CD8-positive, alpha-beta memory T cell (primary cell): ENCODE measurements around the gene GNAZ. TPM values are rescaled to one million over a fixed set of nuclear protein-coding genes. Genes with fewer than 3 reads are reported as not detected.
A peak's percentile ranks its signal among the peaks of the same experiment; 100 is the strongest.

ENCODE experiments used
- CTCF ChIA-PET: fragments of 350-600 bp; sonication (Branson Sonifier 250); formaldehyde crosslinking; loops from one replicate; lab custom pipeline; 2021; ENCODE audit warnings: antibody characterized with exemption; lab: Charles Lee
- POLR2A ChIA-PET: fragments of 350-600 bp; sonication (Branson Sonifier 250); formaldehyde crosslinking; loops from one replicate; lab custom pipeline; 2021; ENCODE audit warnings: antibody characterized with exemption; lab: Charles Lee
- DNase-seq, 5 donors: peaks; one replicate each; pipeline versions ENCODE4 v3.0.0 to v3.0.0-alpha.2; 2020 to 2022; ENCODE audit warnings: mixed read lengths in 1 of 5
- H3K27ac ChIP-seq: one replicate; pipeline ENCODE4 v1.7.0; 2013; ENCODE audit warnings: low read depth, mild to moderate bottlenecking, low read length, moderate library complexity
- H3K27me3 ChIP-seq: 2 replicates; pipeline ENCODE4 v1.7.0; 2013; ENCODE audit warnings: low read length, mild to moderate bottlenecking; ENCODE audit not compliant: insufficient read depth, poor library complexity, severe bottlenecking
- H3K36me3 ChIP-seq: 2 replicates; pipeline ENCODE4 v1.7.0; 2013; ENCODE audit warnings: mild to moderate bottlenecking, low read length, moderate library complexity; ENCODE audit not compliant: insufficient read depth
- H3K4me1 ChIP-seq: 2 replicates; pipeline ENCODE4 v1.7.0; 2013; ENCODE audit warnings: mild to moderate bottlenecking, low read length, moderate library complexity; ENCODE audit not compliant: insufficient read depth
- H3K4me3 ChIP-seq: 2 replicates; pipeline ENCODE4 v1.7.0; 2013; ENCODE audit warnings: mild to moderate bottlenecking, low read length
- H3K9me3 ChIP-seq: 2 replicates; pipeline ENCODE4 v1.7.0; 2013; ENCODE audit warnings: mild to moderate bottlenecking, low read length
- H3K27ac Mint-ChIP-seq, 8 donors: one replicate each; pipeline ENCODE4 v1.8.0; 2020 to 2021; ENCODE audit warnings: mixed read lengths in 8 of 8, mild to moderate bottlenecking in 6 of 8, inconsistent platforms in 3 of 8, moderate library complexity in 3 of 8
- H3K27me3 Mint-ChIP-seq, 2 donors: one replicate each; pipeline ENCODE4 v1.8.0; 2020 to 2021; ENCODE audit warnings: mixed read lengths in 2 of 2, mild to moderate bottlenecking in 1 of 2, moderate library complexity in 1 of 2
- H3K36me3 Mint-ChIP-seq, 3 donors: one replicate each; pipeline ENCODE4 v1.8.0; 2020 to 2021; ENCODE audit warnings: mixed read lengths in 3 of 3, inconsistent platforms in 1 of 3, mild to moderate bottlenecking in 1 of 3
- H3K4me1 Mint-ChIP-seq, 3 donors: one replicate each; pipeline ENCODE4 v1.8.0; 2020 to 2021; ENCODE audit warnings: mixed read lengths in 3 of 3, inconsistent platforms in 1 of 3, mild to moderate bottlenecking in 1 of 3
- H3K4me3 Mint-ChIP-seq, 7 donors: one replicate each; pipeline ENCODE4 v1.8.0; 2020 to 2021; ENCODE audit warnings: mixed read lengths in 7 of 7, mild to moderate bottlenecking in 6 of 7, moderate library complexity in 4 of 7, inconsistent platforms in 2 of 7
- H3K9me3 Mint-ChIP-seq, 5 donors: one replicate each; pipeline ENCODE4 v1.8.0; 2020 to 2022; ENCODE audit warnings: mixed read lengths in 5 of 5, mild to moderate bottlenecking in 3 of 5, moderate library complexity in 2 of 5, inconsistent platforms in 1 of 5
- polyA plus RNA-seq: library from polyadenylated mRNA; unstranded; fragments of 300-500 nt; fragmentation: Illumina TruSeq; gene quantifications from one replicate; pipeline ENCODE4 v1.2.3, GENCODE V29; 2021
- total RNA-seq, 2 experiments: library from RNA; stranded (reverse); gene quantifications; one replicate each; pipeline ENCODE4 v1.2.3, GENCODE V29; 2021

GNAZ gene
- total and polyA plus RNA-seq, 3 experiments from 2014 or later: 0.53 to 2.6 (median 2.0) TPM

DNA sequence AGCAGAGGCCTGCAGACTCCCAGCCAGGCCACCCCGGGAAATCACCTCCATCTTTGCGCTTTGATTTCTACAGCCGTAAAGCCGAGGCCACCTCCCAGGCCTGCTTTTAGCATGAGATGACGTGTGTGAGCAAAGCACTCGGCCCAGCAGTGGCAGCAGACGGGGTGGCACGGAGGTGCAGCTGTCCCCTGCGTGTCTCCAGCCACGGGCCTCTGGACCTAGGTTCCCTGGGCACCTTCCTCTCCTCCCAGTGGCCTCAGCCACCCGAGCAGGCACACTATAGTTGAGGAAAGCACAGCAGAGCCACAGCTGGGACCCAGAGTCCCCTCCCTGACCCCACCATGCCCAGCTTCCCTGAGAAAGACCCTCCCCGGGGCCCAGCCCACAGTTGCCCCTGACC lies 15.9 kb downstream of the GNAZ start:
- no peaks in the 10 kb centered on the region for H3K27me3 Mint-ChIP-seq
- Histone ChIP-seq H3K4me1 (no peaks in the 10 kb centered on the region), H3K27ac (no peak overlapping the region), H3K36me3 (no peaks in the 10 kb centered on the region), H3K4me3 (no peak overlapping the region), H3K9me3 (no peaks in the 10 kb centered on the region), H3K27me3 (peaks cover 6% of the 10 kb centered on the region)
- peaks cover 8 to 11% (median 9%) of the 10 kb centered on the region in 3 donors for H3K4me1 Mint-ChIP-seq
- no peak overlapping the region for H3K4me3 Mint-ChIP-seq
- H3K36me3 Mint-ChIP-seq: no peaks in the 10 kb centered on the region
- no peak for DNase-seq
- H3K27ac Mint-ChIP-seq: no peak overlapping the region
- ChIA-PET POLR2A (no interaction called here), CTCF (no interaction called here)
- no peaks in the 10 kb centered on the region for H3K9me3 Mint-ChIP-seq

DNA sequence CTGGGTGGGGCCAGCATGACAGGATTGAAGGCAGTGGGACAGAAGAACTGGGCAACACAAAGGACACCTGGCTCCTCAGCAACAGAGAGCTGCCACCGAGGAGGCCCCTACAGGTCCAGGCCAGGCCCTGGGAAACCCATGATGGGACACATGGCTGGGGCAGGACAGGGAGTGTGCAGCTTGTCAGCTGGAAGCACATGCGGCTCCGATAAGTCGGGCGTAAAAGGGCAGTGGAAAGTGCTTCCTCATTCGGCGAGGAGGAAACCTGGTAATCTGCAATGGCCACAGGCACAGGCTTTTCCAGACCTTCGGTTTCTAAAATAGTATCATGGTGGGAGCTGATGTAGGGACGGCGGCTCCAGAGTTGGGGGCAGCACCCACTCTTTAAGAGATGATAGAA lies 16.5 kb downstream of the GNAZ start:
- H3K4me3 ChIP-seq: no peak overlapping the region
- no peak overlapping the region for H3K4me3 Mint-ChIP-seq
- H3K27me3 ChIP-seq: peaks cover 6% of the 10 kb centered on the region
- no peaks in the 10 kb centered on the region for H3K9me3 ChIP-seq
- ChIA-PET CTCF (no interaction called here), POLR2A (no interaction called here)
- peaks cover 8 to 11% (median 8%) of the 10 kb centered on the region in 3 donors for H3K4me1 Mint-ChIP-seq
- DNase-seq: no peak
- no peak overlapping the region for H3K27ac Mint-ChIP-seq
- H3K36me3 ChIP-seq: no peaks in the 10 kb centered on the region
- H3K4me1 ChIP-seq: no peaks in the 10 kb centered on the region
- H3K27me3 Mint-ChIP-seq: no peaks in the 10 kb centered on the region
- H3K27ac ChIP-seq: no peak overlapping the region
- H3K36me3 Mint-ChIP-seq: no peaks in the 10 kb centered on the region
- no peaks in the 10 kb centered on the region for H3K9me3 Mint-ChIP-seq

- Histone ChIP-seq H3K9me3 (no peaks in the 10 kb centered on the region), H3K4me3 (no peak overlapping the region), H3K27me3 (peaks cover 3% of the 10 kb centered on the region), H3K27ac (no peak overlapping the region), H3K36me3 (no peaks in the 10 kb centered on the region), H3K4me1 (no peaks in the 10 kb centered on the region)
- peak in 1 of 5 donors; percentile 4 for DNase-seq
- no peaks in the 10 kb centered on the region for H3K27me3 Mint-ChIP-seq
- no peaks in the 10 kb centered on the region for H3K9me3 Mint-ChIP-seq
- H3K36me3 Mint-ChIP-seq: no peaks in the 10 kb centered on the region
- POLR2A ChIA-PET: no interaction called here
- H3K4me1 Mint-ChIP-seq: peaks cover 8 to 11% (median 8%) of the 10 kb centered on the region in 3 donors
- CTCF ChIA-PET: no interaction called here
- no peak overlapping the region for H3K27ac Mint-ChIP-seq
- H3K4me3 Mint-ChIP-seq: no peak overlapping the region
Observed at GRCh38 chr22:23088199-23088604, 17.9 kb downstream of the GNAZ start.

GRCh38 chr22:23089010-23089409 lies 18.7 kb downstream of the GNAZ start:
- no peaks in the 10 kb centered on the region for H3K36me3 Mint-ChIP-seq

GRCh38 chr22:23089633-23090456 lies 19.5 kb downstream of the GNAZ start:
- ChIA-PET POLR2A (no interaction called here), CTCF (no interaction called here)
- no peaks in the 10 kb centered on the region for H3K27me3 Mint-ChIP-seq
- DNase-seq: no peak
- no peak overlapping the region for H3K4me3 ChIP-seq
- H3K9me3 ChIP-seq: no peaks in the 10 kb centered on the region
- no peaks in the 10 kb centered on the region for H3K4me1 ChIP-seq
- H3K36me3 ChIP-seq: no peaks in the 10 kb centered on the region
- no peak overlapping the region for H3K27ac Mint-ChIP-seq
- H3K27ac ChIP-seq: no peak overlapping the region
- H3K27me3 ChIP-seq: peaks cover 3% of the 10 kb centered on the region
- no peaks in the 10 kb centered on the region for H3K9me3 Mint-ChIP-seq
- no peak overlapping the region for H3K4me3 Mint-ChIP-seq
- H3K4me1 Mint-ChIP-seq: peaks cover 8 to 11% (median 8%) of the 10 kb centered on the region in 3 donors
- H3K36me3 Mint-ChIP-seq: no peaks in the 10 kb centered on the region

More at GRCh38 chr22:23089010-23089409, 18.7 kb downstream of the GNAZ start:
- Mint-ChIP-seq H3K4me3 (no peak overlapping the region), H3K27ac (no peak overlapping the region), H3K4me1 (peaks cover 8 to 11% (median 8%) of the 10 kb centered on the region in 3 donors), H3K9me3 (no peaks in the 10 kb centered on the region), H3K27me3 (no peaks in the 10 kb centered on the region)
- Histone ChIP-seq H3K27ac (no peak overlapping the region), H3K4me3 (no peak overlapping the region), H3K4me1 (no peaks in the 10 kb centered on the region), H3K36me3 (no peaks in the 10 kb centered on the region), H3K27me3 (peaks cover 3% of the 10 kb centered on the region), H3K9me3 (no peaks in the 10 kb centered on the region)
- no peak for DNase-seq
- ChIA-PET CTCF (no interaction called here), POLR2A (no interaction called here)

DNA sequence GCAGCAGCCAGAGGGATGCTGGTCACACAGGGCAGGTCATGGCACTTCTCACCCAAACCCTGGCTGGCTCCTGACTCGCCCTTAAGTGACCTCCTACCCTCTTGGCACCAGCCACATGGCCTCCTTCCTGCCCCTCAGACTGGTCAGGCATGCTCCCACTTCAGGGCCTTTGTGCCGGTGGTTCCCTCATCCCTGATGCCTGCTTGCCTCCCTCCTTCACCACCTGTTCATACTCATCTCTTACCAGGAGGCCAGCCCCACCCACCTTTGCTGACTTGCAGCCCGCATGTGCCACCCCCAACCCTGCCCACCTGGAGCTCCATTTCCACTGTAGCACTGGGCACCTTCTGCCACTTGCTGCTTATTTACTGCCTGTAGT lies 20.1 kb downstream of the GNAZ start:
- Histone ChIP-seq H3K36me3 (no peaks in the 10 kb centered on the region), H3K4me1 (no peaks in the 10 kb centered on the region), H3K27me3 (peaks cover 3% of the 10 kb centered on the region), H3K27ac (no peak overlapping the region), H3K9me3 (no peaks in the 10 kb centered on the region), H3K4me3 (no peak overlapping the region)
- ChIA-PET POLR2A (no interaction called here), CTCF (no interaction called here)
- Mint-ChIP-seq H3K27ac (no peak overlapping the region), H3K27me3 (no peaks in the 10 kb centered on the region), H3K36me3 (no peaks in the 10 kb centered on the region), H3K4me1 (peaks cover 8 to 11% (median 8%) of the 10 kb centered on the region in 3 donors), H3K9me3 (no peaks in the 10 kb centered on the region), H3K4me3 (no peak overlapping the region)
- DNase-seq: no peak

DNA sequence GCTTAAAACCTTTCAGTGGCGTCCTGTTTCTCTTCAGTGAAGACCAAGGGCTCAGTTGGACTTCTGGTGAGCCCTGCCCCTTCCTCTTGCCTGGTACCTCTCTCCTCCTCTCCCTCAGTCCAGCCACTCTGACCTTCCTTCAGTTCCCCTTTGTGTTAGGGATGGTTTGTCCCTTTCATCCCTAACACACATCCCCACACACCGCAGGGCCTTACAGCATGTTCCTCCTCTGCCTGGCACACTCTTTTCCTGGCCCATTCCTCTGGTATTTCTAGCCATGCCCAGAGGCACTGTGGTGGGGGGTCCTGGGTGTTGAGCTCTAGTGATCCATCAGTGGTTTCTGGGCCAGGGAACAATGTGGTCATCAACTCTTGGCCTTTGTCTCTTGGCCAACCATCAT lies 21.4 kb downstream of the GNAZ start:
- CTCF ChIA-PET: no interaction called here
- no peak overlapping the region for H3K27ac Mint-ChIP-seq
- Histone ChIP-seq H3K4me3 (no peak overlapping the region), H3K4me1 (no peaks in the 10 kb centered on the region), H3K27me3 (peaks cover 14% of the 10 kb centered on the region), H3K9me3 (no peaks in the 10 kb centered on the region), H3K36me3 (no peaks in the 10 kb centered on the region), H3K27ac (no peak overlapping the region)
- no peak overlapping the region for H3K4me3 Mint-ChIP-seq
- no peaks in the 10 kb centered on the region for H3K9me3 Mint-ChIP-seq
- peaks cover 8 to 11% (median 8%) of the 10 kb centered on the region in 3 donors for H3K4me1 Mint-ChIP-seq
- DNase-seq: no peak
- POLR2A ChIA-PET: no interaction called here
- H3K36me3 Mint-ChIP-seq: no peaks in the 10 kb centered on the region
- H3K27me3 Mint-ChIP-seq: no peaks in the 10 kb centered on the region

- no peak for DNase-seq
- H3K4me1 ChIP-seq: no peaks in the 10 kb centered on the region
- H3K4me1 Mint-ChIP-seq: peaks cover 8 to 10% (median 8%) of the 10 kb centered on the region in 3 donors
- POLR2A ChIA-PET: no interaction called here
- H3K27ac Mint-ChIP-seq: no peak overlapping the region
- no peaks in the 10 kb centered on the region for H3K27me3 Mint-ChIP-seq
- no peaks in the 10 kb centered on the region for H3K9me3 ChIP-seq
- no peak overlapping the region for H3K4me3 ChIP-seq
- CTCF ChIA-PET: no interaction called here
- H3K36me3 ChIP-seq: no peaks in the 10 kb centered on the region
- H3K4me3 Mint-ChIP-seq: no peak overlapping the region
- H3K36me3 Mint-ChIP-seq: no peaks in the 10 kb centered on the region
- no peak overlapping the region for H3K27ac ChIP-seq
- H3K9me3 Mint-ChIP-seq: no peaks in the 10 kb centered on the region
- H3K27me3 ChIP-seq: peaks cover 14% of the 10 kb centered on the region
Observed at GRCh38 chr22:23092217-23092955, 22.1 kb downstream of the GNAZ start.
